Islet precursor cell (in vitro differentiated cells): ENCODE results near the gene PTP4A2.

Source experiments
- DNase-seq: peaks from one replicate; pipeline ENCODE4 v3.0.0-alpha.2; 2018

Gene PTP4A2

GRCh38 chr1:31857863-31858262, 80.3 kb downstream of the PTP4A2 start:
- no peak for DNase-seq
